Aorta (tissue), 5 donors: ENCODE data around the gene PALB2. TPM values are rescaled to one million over a fixed set of nuclear protein-coding genes. Genes with fewer than 3 reads are reported as not detected.

Experiments used
- ATAC-seq: fragments of 200-7000 bp; cut with Tn5 transposase; one replicate; pipeline ENCODE4 v1.9.1; 2022; ENCODE audit warnings: moderate library complexity; ENCODE audit not compliant: low FRiP score
- DNase-seq, 2 donors: peaks; one replicate each; pipeline ENCODE4 v3.0.0-alpha.2; 2020
- H3K27ac ChIP-seq, 2 donors: one replicate each; pipeline ENCODE4 v1.5.1; 2013; ENCODE audit warnings: low read length in 2 of 2, mild to moderate bottlenecking in 2 of 2, moderate library complexity in 2 of 2, control low read depth in 1 of 2, inconsistent platforms in 1 of 2, low read depth in 1 of 2
- H3K27me3 ChIP-seq, 2 donors: one replicate each; pipeline ENCODE4 v1.6.1; 2013; ENCODE audit warnings: control low read depth in 1 of 2, low read length in 1 of 2, mild to moderate bottlenecking in 1 of 2, moderate library complexity in 1 of 2; ENCODE audit not compliant: insufficient read depth in 2 of 2, control insufficient read depth in 1 of 2
- H3K36me3 ChIP-seq, 2 donors: one replicate each; pipeline ENCODE4 v1.6.1; 2013; ENCODE audit warnings: control low read depth in 1 of 2, low read length in 1 of 2, mild to moderate bottlenecking in 1 of 2; ENCODE audit not compliant: insufficient read depth in 2 of 2, control insufficient read depth in 1 of 2
- H3K4me1 ChIP-seq, 2 donors: one replicate each; pipeline ENCODE4 v1.6.1; 2013; ENCODE audit warnings: low read length in 2 of 2, control low read depth in 1 of 2, mild to moderate bottlenecking in 1 of 2, moderate library complexity in 1 of 2; ENCODE audit not compliant: insufficient read depth in 2 of 2, control insufficient read depth in 1 of 2
- H3K4me3 ChIP-seq, 2 donors: one replicate each; pipeline ENCODE4 v1.5.1; 2013; ENCODE audit warnings: low read length in 2 of 2, control low read depth in 1 of 2, mild to moderate bottlenecking in 1 of 2
- H3K9me3 ChIP-seq: one replicate; pipeline ENCODE4 v1.6.1; 2013; ENCODE audit warnings: mild to moderate bottlenecking, low read length; ENCODE audit not compliant: control insufficient read depth
- WGBS, 2 donors: extraction: QIAGEN DNeasy Blood & Tissue Kit; methylation state at CpG; one replicate each; pipeline ENCODE4 v1.1.7; 2013; 5-methylcytosine and 5-hydroxymethylcytosine counted together
- intact Hi-C, 2 donors: fragments of 100-400 bp; cut with DNase I; formaldehyde crosslinking; loops; one replicate each; pipeline versions ENCODE4 v1.14.2 to v1.15.0; 2022
- polyA plus RNA-seq, 2 donors: library from polyadenylated mRNA; stranded (reverse); fragments of 200-250 nt; gene quantifications; one replicate each; pipeline ENCODE4 v1.2.3, GENCODE V29; 2013
- total RNA-seq, 2 donors: library from RNA; stranded (reverse); fragmentation: NEBNext Ultra II Directional; extraction: Animal tissue kit (Norgen Biotek cat#: 25700); gene quantifications; one replicate each; pipeline ENCODE4 v1.2.1, GENCODE V29; 2021
- donor health status: healthy with polysubstance abuse.
- donor health status: Bipolar disorder and iron deficiency.
- donor health status: DM: no; HTN: no; CAD: no.
- donor health status: DM: no; HTN: no; CAD: no.
- donor health status: DM: yes; HTN: yes; CAD: no.

PALB2 gene
- total and polyA plus RNA-seq, 4 donors = 3.5 to 10.9 (median 8.6) TPM

DNA sequence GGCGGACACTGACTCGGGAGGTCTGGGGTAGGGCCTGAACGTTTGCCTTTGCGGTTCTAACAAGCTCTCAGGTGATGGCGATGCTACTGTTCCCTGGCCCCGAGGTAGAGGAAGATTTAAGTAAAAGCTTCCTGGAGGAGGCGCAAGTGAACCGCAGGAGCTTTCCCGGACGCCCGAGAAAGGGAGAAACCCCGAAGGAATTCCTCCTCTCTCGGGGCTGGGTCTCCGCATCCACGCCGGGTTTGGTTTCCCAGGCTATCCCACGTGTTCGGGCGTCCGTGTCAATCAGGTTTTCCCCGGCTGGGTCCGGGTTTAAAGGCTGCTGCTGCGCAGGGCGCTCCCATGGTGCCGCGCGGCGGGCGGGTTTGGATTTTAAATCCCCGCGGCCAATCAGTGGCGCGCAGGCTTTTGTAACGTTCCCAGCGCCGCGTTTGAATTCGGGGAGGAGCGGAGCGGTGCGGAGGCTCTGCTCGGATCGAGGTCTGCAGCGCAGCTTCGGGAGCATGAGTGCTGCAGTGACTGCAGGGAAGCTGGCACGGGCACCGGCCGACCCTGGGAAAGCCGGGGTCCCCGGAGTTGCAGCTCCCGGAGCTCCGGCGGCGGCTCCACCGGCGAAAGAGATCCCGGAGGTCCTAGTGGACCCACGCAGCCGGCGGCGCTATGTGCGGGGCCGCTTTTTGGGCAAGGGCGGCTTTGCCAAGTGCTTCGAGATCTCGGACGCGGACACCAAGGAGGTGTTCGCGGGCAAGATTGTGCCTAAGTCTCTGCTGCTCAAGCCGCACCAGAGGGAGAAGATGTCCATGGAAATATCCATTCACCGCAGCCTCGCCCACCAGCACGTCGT is 37.5 kb upstream of the PALB2 start, which contains the start of gene PLK1:
Gene PLK1 (plus strand): TSS at position 460 of the 844 bp plus-strand sequence. CDS start 44 bp downstream, at position 504.
- Histone ChIP-seq H3K27ac (no peak within 1 kb of the TSS), H3K4me1 (no peaks in the 10 kb centered on the region), H3K27me3 (no peaks in the 10 kb centered on the region), H3K36me3 (peaks cover 0 to 2% of the 10 kb centered on the region in 2 donors), H3K9me3 (no peaks in the 10 kb centered on the region), H3K4me3 (peak within 1 kb of the TSS; percentile 39 to 41)
- 1% methylated on average over 75 of the region's 75 CpGs for WGBS, 2 donors
- intact Hi-C loops = no loop called here
- DNase-seq (peak; percentile 84 to 91), ATAC-seq (peak; percentile 91)

DNA sequence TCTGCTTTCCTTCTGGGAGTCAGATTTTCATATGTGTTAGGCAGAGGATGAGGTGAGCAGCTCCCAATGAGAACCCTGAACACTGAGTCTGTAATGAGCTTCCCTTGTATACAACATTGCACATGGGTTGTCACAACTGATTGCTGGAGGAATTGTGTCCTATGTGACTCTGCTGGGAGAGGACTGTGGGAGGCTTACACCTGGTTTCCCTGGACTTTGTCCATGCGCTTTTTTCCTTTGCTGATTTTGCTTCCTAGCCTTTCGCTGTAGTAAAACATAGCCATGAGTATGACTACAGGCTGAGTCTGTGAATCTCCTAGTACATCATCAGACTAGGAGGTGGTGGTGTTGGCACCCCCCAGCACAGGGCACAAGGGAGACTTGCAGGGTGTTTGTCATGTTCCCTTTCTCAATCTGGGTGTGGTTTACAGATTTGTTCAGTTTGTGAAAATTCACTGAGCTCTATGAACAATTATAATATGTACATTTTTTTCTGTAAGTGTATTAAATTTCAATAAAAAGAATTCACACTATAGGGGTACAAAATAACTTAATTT is 35.9 kb upstream of the PALB2 start:
- no peaks in the 10 kb centered on the region for H3K4me1 ChIP-seq
- no peak overlapping the region for H3K27ac ChIP-seq
- WGBS, 2 donors = 95 to 97% methylated on average over 2 of the region's 2 CpGs
- H3K9me3 ChIP-seq = no peaks in the 10 kb centered on the region
- H3K27me3 ChIP-seq = no peaks in the 10 kb centered on the region
- H3K36me3 ChIP-seq = peaks cover 0 to 2% of the 10 kb centered on the region in 2 donors
- ATAC-seq (no peak), DNase-seq (no peak)
- H3K4me3 ChIP-seq = no peak overlapping the region
- intact Hi-C loops = no loop called here

DNA sequence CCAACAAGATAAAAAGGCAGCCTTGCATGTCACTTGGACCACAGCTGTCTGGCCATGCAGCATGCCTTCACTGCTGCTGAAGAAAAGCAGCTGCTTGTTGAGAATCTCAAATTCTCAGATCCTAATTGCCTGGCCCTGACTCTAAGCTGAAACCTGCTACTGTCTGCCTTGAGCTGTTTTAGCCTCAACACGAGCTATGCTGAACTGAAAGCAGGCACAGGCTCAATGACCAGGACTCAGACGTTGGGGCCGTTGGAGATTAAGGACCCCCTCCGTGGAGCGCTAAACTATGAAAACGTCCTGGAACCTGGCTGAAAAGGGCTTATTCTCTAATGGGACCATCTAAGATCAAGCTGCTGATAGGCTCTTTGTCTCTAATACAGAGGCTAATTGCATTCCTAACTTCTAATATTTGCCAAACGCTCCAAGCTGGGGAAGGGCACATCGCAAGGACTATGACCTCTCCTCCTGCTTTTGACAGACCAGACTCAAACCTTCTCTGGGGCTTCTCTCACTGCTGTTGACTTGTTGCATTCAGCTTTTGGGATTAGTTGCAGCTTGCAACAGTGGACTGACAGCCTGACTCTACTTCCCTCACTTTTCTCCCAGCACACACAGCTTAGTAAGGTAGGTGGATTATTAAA is 33.0 kb upstream of the PALB2 start:
- H3K4me1 ChIP-seq = no peaks in the 10 kb centered on the region
- intact Hi-C loops = no loop called here
- WGBS, 2 donors = 76 to 79% methylated on average over 8 of the region's 8 CpGs
- no peak overlapping the region for H3K4me3 ChIP-seq
- H3K36me3 ChIP-seq = peaks cover 0 to 6% of the 10 kb centered on the region in 2 donors
- no peaks in the 10 kb centered on the region for H3K27me3 ChIP-seq
- ATAC-seq = no peak
- no peak for DNase-seq
- no peak overlapping the region for H3K27ac ChIP-seq
- no peaks in the 10 kb centered on the region for H3K9me3 ChIP-seq

- WGBS, 2 donors = 69 to 79% methylated on average over 4 of the region's 4 CpGs
Observed at GRCh38 chr16:23670137-23670776, 29.1 kb upstream of the PALB2 start.

GRCh38 chr16:23668873-23669272 is 27.8 kb upstream of the PALB2 start:
- H3K36me3 ChIP-seq = peaks cover 8 to 19% of the 10 kb centered on the region in 2 donors
- 89 to 93% methylated on average over 4 of the region's 4 CpGs for WGBS, 2 donors
- H3K27me3 ChIP-seq = no peaks in the 10 kb centered on the region
- H3K27ac ChIP-seq = no peak overlapping the region
- intact Hi-C loops = no loop called here
- H3K9me3 ChIP-seq = no peaks in the 10 kb centered on the region
- no peaks in the 10 kb centered on the region for H3K4me1 ChIP-seq
- DNase-seq (no peak), ATAC-seq (no peak)
- H3K4me3 ChIP-seq = no peak overlapping the region

More at GRCh38 chr16:23670137-23670776, 29.1 kb upstream of the PALB2 start:
- H3K4me3 ChIP-seq = no peak overlapping the region
- ATAC-seq (no peak), DNase-seq (no peak)
- no peaks in the 10 kb centered on the region for H3K9me3 ChIP-seq
- intact Hi-C loops = no loop called here
- H3K4me1 ChIP-seq = no peaks in the 10 kb centered on the region
- H3K27ac ChIP-seq = no peak overlapping the region
- H3K27me3 ChIP-seq = no peaks in the 10 kb centered on the region
- peaks cover 8 to 16% of the 10 kb centered on the region in 2 donors for H3K36me3 ChIP-seq

GRCh38 chr16:23668225-23668624 is 27.1 kb upstream of the PALB2 start:
- H3K27ac ChIP-seq = no peak overlapping the region
- peaks cover 8 to 18% of the 10 kb centered on the region in 2 donors for H3K36me3 ChIP-seq
- H3K9me3 ChIP-seq = no peaks in the 10 kb centered on the region
- no peak for DNase-seq
- ATAC-seq = no peak
- intact Hi-C loops = no loop called here
- H3K4me3 ChIP-seq = no peak overlapping the region
- 82 to 83% methylated on average over 1 of the region's 1 CpG for WGBS, 2 donors
- no peaks in the 10 kb centered on the region for H3K4me1 ChIP-seq
- H3K27me3 ChIP-seq = no peaks in the 10 kb centered on the region

GRCh38 chr16:23667355-23667659 is 26.2 kb upstream of the PALB2 start:
- DNase-seq (no peak), ATAC-seq (no peak)
- H3K9me3 ChIP-seq = no peaks in the 10 kb centered on the region
- no peaks in the 10 kb centered on the region for H3K27me3 ChIP-seq
- intact Hi-C loops = no loop called here
- H3K36me3 ChIP-seq = peaks cover 8 to 18% of the 10 kb centered on the region in 2 donors
- H3K27ac ChIP-seq = no peak overlapping the region
- 95 to 96% methylated on average over 6 of the region's 6 CpGs for WGBS, 2 donors
- no peak overlapping the region for H3K4me3 ChIP-seq
- no peaks in the 10 kb centered on the region for H3K4me1 ChIP-seq

DNA sequence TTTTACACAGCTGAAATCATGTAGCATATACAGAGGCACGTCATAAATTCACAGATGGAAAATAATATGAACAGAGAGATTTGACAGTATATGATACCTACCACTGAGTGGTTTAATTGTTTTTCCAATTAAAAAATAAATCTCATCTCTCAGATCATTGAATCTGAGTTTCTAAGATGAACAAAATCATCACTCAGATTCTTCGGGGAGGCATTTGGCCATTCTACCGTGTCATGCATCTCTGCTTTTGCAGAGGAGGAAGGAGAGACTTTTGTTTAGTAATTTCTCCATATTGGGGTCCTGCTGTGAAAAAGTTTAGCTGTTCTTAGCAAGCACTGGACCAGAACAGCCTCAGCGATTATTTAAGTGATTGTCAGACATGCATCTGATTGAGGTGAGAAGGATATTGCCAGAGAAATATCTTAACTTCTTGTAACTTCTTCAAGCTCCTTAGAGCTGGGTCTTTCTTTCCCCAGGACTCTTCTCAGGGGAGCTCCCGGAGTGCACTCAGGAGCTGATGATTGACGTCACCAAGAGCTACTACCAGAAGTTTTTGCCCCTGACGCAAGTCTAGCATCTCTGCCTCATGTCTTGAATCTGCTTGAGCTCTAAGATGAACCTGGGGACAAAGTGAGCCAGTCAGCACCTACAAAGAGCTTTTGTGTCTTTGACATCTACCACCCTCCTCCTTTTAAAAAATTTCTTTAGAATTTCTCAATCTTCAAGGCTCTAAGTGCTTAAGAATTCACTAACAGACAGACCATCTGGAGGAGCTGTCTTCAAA is 25.7 kb upstream of the PALB2 start:
- intact Hi-C loops = no loop called here
- H3K27me3 ChIP-seq = no peaks in the 10 kb centered on the region

More for the DNA sequence above, 25.7 kb upstream of the PALB2 start:
- H3K4me1 ChIP-seq = no peaks in the 10 kb centered on the region
- ATAC-seq (no peak), DNase-seq (no peak)
- H3K4me3 ChIP-seq = no peak overlapping the region
- no peak overlapping the region for H3K27ac ChIP-seq
- H3K36me3 ChIP-seq = peaks cover 11 to 18% of the 10 kb centered on the region in 2 donors
- WGBS, 2 donors = 86 to 87% methylated on average over 7 of the region's 7 CpGs
- H3K9me3 ChIP-seq = no peaks in the 10 kb centered on the region
